Ishikawa (cell line): ENCODE results near the gene ERGIC1.

ENCODE experiments used
- CREB1 ChIP-seq: IDR thresholded peaks from 2 replicates; pipeline ENCODE4 v1.6.1; 2012; ENCODE audit warnings: low read depth
- EGR1 ChIP-seq: IDR thresholded peaks from 2 replicates; pipeline ENCODE4 v1.6.1; 2012
- FOXM1 ChIP-seq: IDR thresholded peaks from 2 replicates; pipeline ENCODE4 v1.6.1; 2012; ENCODE audit warnings: low read depth, borderline replicate concordance
- RAD21 ChIP-seq: IDR thresholded peaks from 2 replicates; pipeline ENCODE4 v1.6.1; 2012; ENCODE audit warnings: low read depth
- TAF1 ChIP-seq: IDR thresholded peaks from 2 replicates; pipeline ENCODE4 v1.6.1; 2012; ENCODE audit warnings: low read depth, mild to moderate bottlenecking
- TCF12 ChIP-seq: IDR thresholded peaks from 2 replicates; pipeline ENCODE4 v1.6.1; 2012; ENCODE audit warnings: low read depth
- TF ChIP-seq, protein P1 (sequence below): IDR thresholded peaks from 2 replicates; pipeline ENCODE4 v1.6.1; 2012; ENCODE audit warnings: low read depth, mild to moderate bottlenecking
- TF ChIP-seq, protein P2 (sequence below): IDR thresholded peaks from 2 replicates; pipeline ENCODE4 v1.6.1; 2012
- TF ChIP-seq, protein P3 (sequence below): IDR thresholded peaks from 2 replicates; pipeline ENCODE4 v1.6.1; 2012

DNA sequence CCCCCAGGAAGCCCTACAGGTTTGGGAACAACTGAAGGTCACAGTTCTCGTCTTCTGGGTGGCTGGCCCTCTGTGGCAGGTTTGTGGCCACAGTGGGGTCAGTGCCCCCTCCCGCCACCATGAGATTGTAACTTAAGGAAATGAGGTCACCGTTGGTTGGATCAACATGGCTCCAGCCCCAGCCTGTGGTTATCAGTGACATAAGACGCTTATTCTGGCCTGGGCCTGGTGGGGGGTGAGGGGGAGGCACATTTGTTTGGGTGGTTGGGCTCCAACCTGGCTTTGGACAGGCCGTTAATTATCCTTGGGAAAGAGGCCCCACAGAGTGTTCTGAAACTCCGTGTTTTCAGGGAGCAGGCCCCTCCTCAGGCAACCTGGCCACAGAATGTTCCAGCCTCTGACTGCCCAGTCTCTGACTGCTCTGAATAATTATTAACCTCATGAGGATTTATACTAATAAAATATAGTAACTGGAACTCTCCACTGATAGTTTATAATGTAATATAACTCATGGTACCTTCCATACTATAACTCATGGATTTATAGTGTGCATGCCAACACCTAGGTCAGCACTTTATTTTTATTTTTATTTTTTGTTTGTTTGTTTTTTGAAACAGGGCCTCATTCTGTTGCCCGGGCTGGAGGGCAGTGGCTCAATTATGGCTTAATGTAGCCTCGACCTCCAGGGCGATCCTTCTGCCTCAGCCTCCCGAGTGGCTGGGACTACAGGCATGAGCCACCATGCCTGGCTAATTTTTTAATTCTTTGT, 67.1 kb downstream of the ERGIC1 start:
- TF ChIP-seq, protein P1, sequence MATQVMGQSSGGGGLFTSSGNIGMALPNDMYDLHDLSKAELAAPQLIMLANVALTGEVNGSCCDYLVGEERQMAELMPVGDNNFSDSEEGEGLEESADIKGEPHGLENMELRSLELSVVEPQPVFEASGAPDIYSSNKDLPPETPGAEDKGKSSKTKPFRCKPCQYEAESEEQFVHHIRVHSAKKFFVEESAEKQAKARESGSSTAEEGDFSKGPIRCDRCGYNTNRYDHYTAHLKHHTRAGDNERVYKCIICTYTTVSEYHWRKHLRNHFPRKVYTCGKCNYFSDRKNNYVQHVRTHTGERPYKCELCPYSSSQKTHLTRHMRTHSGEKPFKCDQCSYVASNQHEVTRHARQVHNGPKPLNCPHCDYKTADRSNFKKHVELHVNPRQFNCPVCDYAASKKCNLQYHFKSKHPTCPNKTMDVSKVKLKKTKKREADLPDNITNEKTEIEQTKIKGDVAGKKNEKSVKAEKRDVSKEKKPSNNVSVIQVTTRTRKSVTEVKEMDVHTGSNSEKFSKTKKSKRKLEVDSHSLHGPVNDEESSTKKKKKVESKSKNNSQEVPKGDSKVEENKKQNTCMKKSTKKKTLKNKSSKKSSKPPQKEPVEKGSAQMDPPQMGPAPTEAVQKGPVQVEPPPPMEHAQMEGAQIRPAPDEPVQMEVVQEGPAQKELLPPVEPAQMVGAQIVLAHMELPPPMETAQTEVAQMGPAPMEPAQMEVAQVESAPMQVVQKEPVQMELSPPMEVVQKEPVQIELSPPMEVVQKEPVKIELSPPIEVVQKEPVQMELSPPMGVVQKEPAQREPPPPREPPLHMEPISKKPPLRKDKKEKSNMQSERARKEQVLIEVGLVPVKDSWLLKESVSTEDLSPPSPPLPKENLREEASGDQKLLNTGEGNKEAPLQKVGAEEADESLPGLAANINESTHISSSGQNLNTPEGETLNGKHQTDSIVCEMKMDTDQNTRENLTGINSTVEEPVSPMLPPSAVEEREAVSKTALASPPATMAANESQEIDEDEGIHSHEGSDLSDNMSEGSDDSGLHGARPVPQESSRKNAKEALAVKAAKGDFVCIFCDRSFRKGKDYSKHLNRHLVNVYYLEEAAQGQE: no peak
- TF ChIP-seq EGR1 (no peak), CREB1 (no peak), FOXM1 (no peak), TAF1 (no peak), RAD21 (no peak), TCF12 (no peak)
- TF ChIP-seq, protein P2, sequence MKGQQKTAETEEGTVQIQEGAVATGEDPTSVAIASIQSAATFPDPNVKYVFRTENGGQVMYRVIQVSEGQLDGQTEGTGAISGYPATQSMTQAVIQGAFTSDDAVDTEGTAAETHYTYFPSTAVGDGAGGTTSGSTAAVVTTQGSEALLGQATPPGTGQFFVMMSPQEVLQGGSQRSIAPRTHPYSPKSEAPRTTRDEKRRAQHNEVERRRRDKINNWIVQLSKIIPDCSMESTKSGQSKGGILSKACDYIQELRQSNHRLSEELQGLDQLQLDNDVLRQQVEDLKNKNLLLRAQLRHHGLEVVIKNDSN: no peak
- TF ChIP-seq, protein P3, sequence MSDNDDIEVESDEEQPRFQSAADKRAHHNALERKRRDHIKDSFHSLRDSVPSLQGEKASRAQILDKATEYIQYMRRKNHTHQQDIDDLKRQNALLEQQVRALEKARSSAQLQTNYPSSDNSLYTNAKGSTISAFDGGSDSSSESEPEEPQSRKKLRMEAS: no peak
